ACC112 (cell line): Measurements from ENCODE around the gene KRTAP10-12.

ENCODE experiments used
- H2AFZ ChIP-seq: fragments of 200-600 bp; sonication (generic); one replicate; pipeline ENCODE4 v1.6.0; 2017; ENCODE audit warnings: antibody characterized with exemption, low read length; ENCODE audit not compliant: unreplicated experiment
- H3K27ac ChIP-seq: fragments of 200-600 bp; sonication (generic); 2 replicates; pipeline ENCODE4 v1.5.1; 2014; ENCODE audit warnings: low read depth, mild to moderate bottlenecking, antibody characterized with exemption, low read length, moderate library complexity
- H3K27me3 ChIP-seq: fragments of 200-600 bp; sonication (generic); 2 replicates; pipeline ENCODE4 v1.6.1; 2014; ENCODE audit warnings: mild to moderate bottlenecking, antibody characterized with exemption, low read length, moderate library complexity, mixed read lengths; ENCODE audit not compliant: insufficient read depth
- H3K36me3 ChIP-seq: fragments of 200-600 bp; sonication (generic); 2 replicates; pipeline ENCODE4 v1.6.1; 2016; ENCODE audit warnings: mild to moderate bottlenecking, antibody characterized with exemption, low read length, moderate library complexity, mixed read lengths; ENCODE audit not compliant: insufficient read depth
- H3K4me1 ChIP-seq: fragments of 200-600 bp; sonication (generic); one replicate; pipeline ENCODE4 v1.6.1; 2016; ENCODE audit warnings: low read length, mixed read lengths; ENCODE audit not compliant: insufficient read depth, unreplicated experiment, control insufficient read depth
- H3K4me3 ChIP-seq: fragments of 200-600 bp; sonication (generic); 2 replicates; pipeline ENCODE4 v1.5.1; 2014; ENCODE audit warnings: mild to moderate bottlenecking, low read depth, low read length
- H3K79me2 ChIP-seq: fragments of 200-600 bp; sonication (generic); one replicate; pipeline ENCODE4 v1.6.0; 2016; ENCODE audit warnings: low read length; ENCODE audit not compliant: control insufficient read depth, unreplicated experiment, insufficient read depth

KRTAP10-12 gene

GRCh38 chr21:44700101-44701022, 3.4 kb downstream of the KRTAP10-12 start:
- peaks cover 90% of the 10 kb centered on the region for H3K27me3 ChIP-seq
- no peak overlapping the region for H3K27ac ChIP-seq
- H3K4me1 ChIP-seq = no peaks in the 10 kb centered on the region
- H2AFZ ChIP-seq = no peak overlapping the region
- H3K79me2 ChIP-seq = no peaks in the 10 kb centered on the region
- H3K4me3 ChIP-seq = no peak overlapping the region
- no peaks in the 10 kb centered on the region for H3K36me3 ChIP-seq

DNA sequence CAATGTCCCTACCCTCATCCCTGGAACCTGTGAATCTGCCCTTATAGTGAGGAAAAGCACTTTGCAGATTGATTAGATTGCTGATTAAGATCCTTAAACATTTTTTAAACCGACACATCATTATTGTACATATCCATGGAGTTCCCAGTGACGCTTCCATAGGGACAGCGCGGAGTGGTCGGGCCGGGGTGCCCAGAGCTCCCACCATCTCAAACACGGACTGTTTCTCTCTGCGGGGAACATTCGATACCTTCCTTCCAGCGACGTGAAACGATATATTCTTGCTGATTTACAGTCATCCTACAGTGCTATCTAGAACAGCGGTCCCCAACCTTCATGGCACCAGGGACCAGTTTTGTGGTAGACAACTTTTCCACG, 4.0 kb downstream of the KRTAP10-12 start:
- H2AFZ ChIP-seq = no peak overlapping the region
- no peak overlapping the region for H3K4me3 ChIP-seq
- no peaks in the 10 kb centered on the region for H3K79me2 ChIP-seq
- H3K4me1 ChIP-seq = no peaks in the 10 kb centered on the region
- no peak overlapping the region for H3K27ac ChIP-seq
- H3K36me3 ChIP-seq = no peaks in the 10 kb centered on the region
- H3K27me3 ChIP-seq = peaks cover 88% of the 10 kb centered on the region

DNA sequence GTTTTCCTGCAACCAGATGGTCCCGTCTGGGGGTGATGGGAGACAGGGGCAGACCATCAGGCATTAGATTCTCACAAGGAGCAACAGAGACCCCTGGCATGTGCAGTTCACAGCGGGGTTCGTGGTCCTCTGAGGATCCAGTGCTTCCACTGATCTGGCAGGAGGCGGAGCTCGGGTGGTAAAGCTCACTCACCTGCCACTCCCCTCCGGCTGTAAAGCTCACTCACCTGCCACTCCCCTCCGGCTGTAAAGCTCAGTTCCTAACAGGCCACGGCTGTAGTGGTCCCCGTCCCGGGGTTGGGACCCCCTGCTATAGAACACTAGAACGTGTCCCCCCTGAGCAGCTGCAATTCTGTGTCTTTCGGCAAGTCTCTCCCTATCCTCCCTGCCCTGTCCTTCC, 4.6 kb downstream of the KRTAP10-12 start:
- Histone ChIP-seq H3K27ac (no peak overlapping the region), H3K79me2 (no peaks in the 10 kb centered on the region), H2AFZ (no peak overlapping the region), H3K36me3 (no peaks in the 10 kb centered on the region), H3K27me3 (peaks cover 88% of the 10 kb centered on the region), H3K4me3 (no peak overlapping the region), H3K4me1 (no peaks in the 10 kb centered on the region)

- Histone ChIP-seq H2AFZ (no peak overlapping the region), H3K36me3 (no peaks in the 10 kb centered on the region), H3K4me3 (no peak overlapping the region), H3K79me2 (no peaks in the 10 kb centered on the region), H3K27ac (no peak overlapping the region), H3K4me1 (no peaks in the 10 kb centered on the region), H3K27me3 (peaks cover 90% of the 10 kb centered on the region)
Observed at GRCh38 chr21:44702111-44702972, 5.4 kb downstream of the KRTAP10-12 start.

DNA sequence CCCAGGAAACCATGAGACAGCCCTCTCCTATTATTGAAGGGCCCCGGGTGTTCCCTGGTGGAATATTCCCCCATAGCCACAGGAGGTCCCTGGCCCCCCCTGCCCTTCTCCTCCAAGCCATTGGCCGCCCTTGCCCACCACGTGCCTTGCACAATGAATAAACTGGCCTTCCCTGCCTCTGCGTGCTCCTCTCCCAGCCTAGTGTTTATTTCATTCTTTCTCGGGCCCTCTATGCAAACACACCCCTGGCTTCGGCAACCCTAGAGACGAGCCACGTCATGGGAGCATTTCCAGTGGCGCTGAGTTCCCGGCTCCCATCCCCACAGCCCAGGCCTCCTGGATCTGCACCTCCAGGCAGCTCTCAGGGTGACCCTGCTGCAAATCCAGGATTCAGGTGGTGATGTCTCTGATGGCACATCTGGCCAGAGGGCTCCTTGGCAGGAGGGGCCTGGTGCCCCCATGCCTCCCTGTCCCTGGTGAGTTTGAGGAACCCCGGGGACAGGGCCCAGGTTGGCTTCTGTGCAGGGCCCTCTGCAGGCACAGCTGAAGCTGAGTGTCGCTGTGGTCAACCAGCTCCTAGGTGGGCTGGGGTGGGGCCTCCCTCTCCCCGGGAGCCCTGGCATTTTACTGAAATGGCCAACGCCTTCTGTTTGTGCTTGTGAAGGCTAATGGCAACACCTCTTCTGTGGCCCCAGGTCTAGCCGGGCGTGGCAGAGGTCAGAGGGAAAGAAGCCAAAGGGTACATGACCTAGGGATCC, 6.2 kb downstream of the KRTAP10-12 start:
- H3K27me3 ChIP-seq = peaks cover 90% of the 10 kb centered on the region
- no peak overlapping the region for H2AFZ ChIP-seq
- H3K27ac ChIP-seq = no peak overlapping the region
- H3K4me3 ChIP-seq = no peak overlapping the region
- H3K36me3 ChIP-seq = no peaks in the 10 kb centered on the region
- no peaks in the 10 kb centered on the region for H3K79me2 ChIP-seq
- no peaks in the 10 kb centered on the region for H3K4me1 ChIP-seq

DNA sequence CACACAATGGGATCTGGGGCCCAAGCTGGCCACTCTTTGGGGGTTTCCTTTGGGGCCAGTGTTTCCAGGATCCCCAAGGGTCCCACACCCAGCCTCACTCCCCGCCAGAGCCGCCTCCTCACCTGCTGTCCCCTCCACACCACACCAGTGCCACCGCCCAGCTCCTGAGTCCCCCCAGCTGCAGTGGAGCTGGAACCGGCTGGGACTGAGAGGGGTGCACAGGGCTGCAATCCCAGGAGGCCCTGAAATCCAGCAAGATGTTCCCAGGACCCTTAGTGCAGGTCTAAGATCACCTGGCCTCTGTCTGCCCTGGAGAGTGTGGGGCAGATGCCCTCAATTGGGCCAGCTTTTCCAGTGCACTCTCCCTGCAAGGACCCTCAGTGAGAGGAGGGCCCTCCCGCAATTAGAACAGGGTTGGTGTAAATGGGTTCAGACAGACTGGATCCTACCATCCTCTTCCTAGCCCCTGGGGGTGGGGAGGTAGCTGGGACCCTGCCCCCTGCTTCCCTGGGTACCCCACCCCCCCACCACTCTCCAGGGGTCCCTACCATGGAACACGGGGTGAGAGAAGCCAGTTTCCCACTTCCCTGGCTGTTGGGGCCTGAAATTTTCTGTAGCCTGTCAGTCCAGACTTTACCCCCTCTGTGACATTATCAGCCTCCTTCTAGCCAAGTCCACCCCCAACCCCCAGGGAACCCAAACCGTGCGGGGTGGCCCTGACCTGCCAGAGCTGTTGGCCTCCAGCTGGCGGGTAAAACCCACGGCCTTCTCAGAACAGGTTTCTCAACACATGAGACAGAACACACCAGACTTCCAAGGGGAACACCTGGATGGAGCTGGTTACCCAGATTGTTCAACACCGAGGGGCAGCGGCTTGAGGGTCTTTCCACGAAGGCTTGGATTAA, 7.0 kb downstream of the KRTAP10-12 start:
- Histone ChIP-seq H3K4me1 (no peaks in the 10 kb centered on the region), H3K27me3 (peaks cover 90% of the 10 kb centered on the region), H3K27ac (no peak overlapping the region), H3K79me2 (no peaks in the 10 kb centered on the region), H2AFZ (no peak overlapping the region), H3K4me3 (no peak overlapping the region), H3K36me3 (no peaks in the 10 kb centered on the region)

DNA sequence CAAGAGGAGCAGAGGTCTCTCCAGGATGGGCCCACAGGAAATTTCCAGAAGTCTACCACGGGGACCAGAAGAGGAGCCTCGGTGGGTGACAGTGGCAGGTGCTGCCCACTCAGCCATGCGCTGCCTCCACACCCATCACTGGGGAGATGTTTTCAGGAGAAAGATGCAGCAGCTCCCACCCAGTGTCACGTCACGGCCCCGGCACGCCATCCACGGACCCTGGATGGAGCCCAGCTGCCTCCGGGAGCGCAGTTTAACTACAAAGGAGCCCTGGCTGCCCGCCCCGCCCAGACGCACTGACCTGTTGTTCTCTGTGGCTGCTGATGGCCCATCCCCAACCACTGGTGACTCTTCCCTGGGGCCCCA, 7.6 kb downstream of the KRTAP10-12 start:
- Histone ChIP-seq H3K4me3 (no peak overlapping the region), H3K4me1 (peaks cover 5% of the 10 kb centered on the region), H3K27me3 (peaks cover 92% of the 10 kb centered on the region), H3K79me2 (no peaks in the 10 kb centered on the region), H2AFZ (no peak overlapping the region), H3K36me3 (no peaks in the 10 kb centered on the region), H3K27ac (no peak overlapping the region)

DNA sequence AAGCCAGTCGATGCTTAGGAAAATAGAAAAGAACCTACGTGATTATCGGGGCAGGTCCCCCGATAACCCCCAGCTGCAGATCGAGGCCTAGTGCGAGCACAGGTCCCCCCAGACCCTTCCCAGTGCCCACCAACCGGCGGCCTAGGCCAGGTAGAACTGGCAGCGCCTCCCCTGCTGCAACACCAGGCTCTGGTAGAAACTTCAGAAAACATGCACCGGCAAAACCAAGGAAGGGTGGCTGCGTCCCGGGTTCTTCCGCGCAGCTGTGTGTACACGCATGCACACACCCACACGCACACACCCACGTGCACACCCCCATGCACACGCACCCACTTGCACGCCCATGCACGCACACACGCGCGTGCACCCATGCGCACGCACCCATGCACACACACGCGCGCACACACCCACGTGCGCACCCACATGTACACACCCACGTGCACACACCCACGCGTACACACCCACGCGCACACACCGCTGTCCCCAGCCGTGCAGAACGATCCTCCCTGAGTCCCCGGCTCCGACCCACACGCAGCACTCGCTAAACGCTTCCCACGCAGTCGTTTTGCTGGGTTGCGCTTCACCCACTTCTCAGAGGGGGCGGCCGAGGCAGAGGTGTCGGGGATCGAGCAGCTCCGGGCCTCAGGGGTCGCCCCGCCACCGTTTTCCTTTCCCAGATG, 9.2 kb downstream of the KRTAP10-12 start:
- no peaks in the 10 kb centered on the region for H3K79me2 ChIP-seq
- H3K27me3 ChIP-seq = peaks cover 92% of the 10 kb centered on the region
- no peak overlapping the region for H3K4me3 ChIP-seq

GRCh38 chr21:44706706-44707581, 10.0 kb downstream of the KRTAP10-12 start:
- Histone ChIP-seq H3K4me1 (peaks cover 5% of the 10 kb centered on the region), H3K4me3 (no peak overlapping the region), H3K27ac (no peak overlapping the region), H3K79me2 (no peaks in the 10 kb centered on the region), H3K36me3 (no peaks in the 10 kb centered on the region), H3K27me3 (peaks cover 92% of the 10 kb centered on the region), H2AFZ (no peak overlapping the region)

More for the DNA sequence above, 9.2 kb downstream of the KRTAP10-12 start:
- Histone ChIP-seq H3K4me1 (peaks cover 5% of the 10 kb centered on the region), H3K36me3 (no peaks in the 10 kb centered on the region), H2AFZ (no peak overlapping the region), H3K27ac (no peak overlapping the region)
